GM21529 (cell line): ENCODE results near the gene CACNG4.

Experiments
- ATAC-seq: cut with Tn5 transposase; IDR thresholded peaks from one replicate; pipeline ENCODE4 v1.9.1; 2021; ENCODE audit not compliant: unreplicated experiment

Gene CACNG4

DNA sequence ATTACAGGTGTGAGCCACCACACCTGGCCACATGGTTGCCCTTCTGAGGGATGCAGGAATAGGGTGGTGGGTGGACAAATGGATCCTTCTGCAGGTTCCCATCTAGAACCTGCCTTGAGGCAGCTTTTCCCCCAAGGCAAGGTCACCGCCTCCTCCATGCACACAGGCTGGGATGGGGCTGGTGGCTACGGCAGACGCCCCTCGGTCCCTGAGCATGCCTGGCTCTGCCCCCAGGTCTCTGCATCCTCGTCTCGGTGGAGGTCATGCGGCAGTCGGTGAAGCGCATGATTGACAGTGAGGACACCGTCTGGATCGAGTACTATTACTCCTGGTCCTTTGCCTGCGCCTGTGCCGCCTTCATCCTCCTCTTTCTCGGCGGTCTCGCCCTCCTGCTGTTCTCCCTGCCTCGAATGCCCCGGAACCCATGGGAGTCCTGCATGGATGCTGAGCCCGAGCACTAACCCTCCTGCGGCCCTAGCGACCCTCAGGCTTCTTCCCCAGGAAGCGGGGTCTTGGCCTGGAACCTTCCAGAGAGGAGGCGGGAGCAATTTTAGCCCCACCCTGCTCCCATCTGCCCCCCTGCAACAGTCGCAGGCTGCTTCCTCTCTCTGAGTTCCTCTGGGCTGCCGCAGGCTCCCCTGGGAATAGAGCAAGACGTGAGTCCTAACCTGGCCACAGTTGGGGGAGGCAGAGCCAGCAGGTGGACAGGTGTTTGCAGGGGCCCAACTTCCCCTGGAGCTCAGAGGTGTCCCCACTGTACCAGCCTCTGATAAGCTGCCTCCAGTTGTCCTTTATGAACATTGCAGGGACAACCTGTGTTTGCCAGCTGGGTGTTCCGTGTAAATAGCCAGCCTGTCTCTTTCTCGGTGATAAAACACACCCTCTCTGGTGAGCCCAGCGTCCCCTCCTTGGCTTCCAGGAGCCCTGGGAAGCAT is 91.6 kb downstream of the CACNG4 start:
- no peak for ATAC-seq

- ATAC-seq, result no peak
Measured at GRCh38 chr17:67056746-67057490, 92.4 kb downstream of the CACNG4 start.

DNA sequence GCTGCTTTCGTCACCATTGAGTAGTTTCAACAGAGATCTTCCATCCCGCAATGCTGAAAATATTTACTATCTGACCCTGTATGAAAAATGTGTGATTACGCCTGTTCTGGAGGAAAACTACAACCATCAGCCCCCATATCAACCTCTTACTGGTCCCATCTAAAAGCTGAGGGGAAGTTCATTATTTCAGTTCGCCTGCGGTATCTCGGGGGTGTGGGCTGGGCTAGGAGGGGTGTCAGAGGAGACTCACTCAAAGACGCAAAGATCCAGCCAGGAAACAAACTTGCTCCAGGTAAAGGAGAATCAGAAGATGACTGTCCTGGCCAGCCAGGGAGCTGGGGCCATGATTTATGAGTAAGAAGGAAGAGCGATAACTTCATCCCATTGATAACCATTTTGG is 93.5 kb downstream of the CACNG4 start:
- ATAC-seq, result no peak

GRCh38 chr17:67059372-67059771 is 94.9 kb downstream of the CACNG4 start:
- no peak for ATAC-seq

DNA sequence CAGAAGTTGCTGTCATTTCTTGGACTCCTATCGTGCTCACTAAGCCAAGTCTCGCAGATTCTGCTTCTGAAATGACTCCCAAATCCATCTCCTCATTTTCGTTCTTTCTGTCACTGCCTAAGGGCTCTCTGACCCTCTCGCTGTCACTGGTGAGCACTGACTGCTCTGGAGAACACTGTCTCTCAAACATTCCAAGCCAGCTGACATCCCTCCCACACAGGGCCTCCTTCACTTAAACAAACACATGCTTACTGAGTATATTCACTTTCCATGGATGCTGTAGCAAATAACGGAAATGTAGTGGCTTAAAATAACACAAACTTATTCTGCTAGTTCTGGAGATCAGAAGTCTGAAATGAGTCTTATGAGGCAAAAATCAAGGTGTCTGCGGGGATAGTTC is 98.6 kb downstream of the CACNG4 start:
- no peak for ATAC-seq

- ATAC-seq, result no peak
Measured at GRCh38 chr17:67066717-67067116, 102.2 kb downstream of the CACNG4 start.

DNA sequence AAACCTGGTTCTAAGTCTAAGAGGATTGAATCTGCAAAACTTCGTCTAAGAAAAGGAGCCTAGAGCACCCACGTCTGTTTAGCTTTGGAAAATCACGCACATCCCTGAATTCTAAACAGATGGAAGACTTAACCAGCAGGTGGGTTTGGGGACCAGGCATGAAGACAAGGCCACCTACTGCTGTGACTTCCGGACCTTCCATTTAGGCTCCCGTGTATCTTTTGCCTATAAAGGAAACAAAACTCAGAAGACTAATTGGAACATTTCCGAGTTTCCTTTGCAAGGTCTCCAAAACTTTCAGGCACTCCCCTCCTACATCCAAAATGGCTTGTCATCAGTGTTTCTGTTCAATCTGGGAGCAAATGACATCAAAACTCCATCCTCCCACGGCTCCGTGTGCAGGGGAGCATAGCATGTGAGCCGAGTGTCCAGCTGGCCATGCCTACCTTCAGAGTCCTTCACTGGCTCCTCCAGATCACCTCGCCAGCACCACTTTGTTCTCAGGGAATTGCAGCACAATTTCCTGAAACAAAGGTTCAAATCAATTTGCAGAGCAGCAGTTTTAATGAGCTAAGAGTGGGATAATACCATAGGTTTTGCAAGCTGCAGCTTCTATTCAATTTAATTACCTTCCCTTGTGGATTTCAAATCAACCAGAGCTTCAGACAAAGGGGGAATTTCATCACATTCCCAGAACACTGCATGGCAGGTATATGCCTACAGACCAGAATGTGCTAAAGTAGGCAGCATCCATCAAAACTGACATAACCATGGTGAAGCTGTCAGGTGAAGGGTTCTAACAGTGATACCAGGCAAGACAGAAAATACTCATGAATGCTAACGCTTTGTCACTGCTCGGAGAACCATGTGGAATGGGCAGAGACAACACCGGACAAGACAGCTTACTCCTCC is 103.3 kb downstream of the CACNG4 start:
- no peak for ATAC-seq

DNA sequence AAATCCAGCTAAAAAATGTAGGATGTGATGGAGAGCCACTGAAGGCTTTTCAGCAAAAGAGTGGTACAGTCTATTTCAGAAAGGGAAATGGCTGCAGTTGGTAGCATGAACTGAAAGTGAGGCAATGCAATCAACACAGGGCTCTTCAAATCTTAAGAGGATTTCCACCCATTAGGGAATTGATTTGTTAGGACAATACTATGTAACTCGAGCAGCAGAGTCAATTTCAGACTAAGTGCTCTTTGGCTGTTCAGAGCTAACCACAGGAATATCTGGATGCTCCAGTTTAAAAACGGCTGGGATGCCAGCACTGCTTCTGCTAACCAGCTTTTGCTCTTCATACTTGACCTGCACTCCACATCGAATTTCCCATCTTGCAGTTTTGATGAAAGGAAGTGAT is 104.5 kb downstream of the CACNG4 start:
- no peak for ATAC-seq

- no peak for ATAC-seq
Measured at GRCh38 chr17:67069603-67070136, 105.2 kb downstream of the CACNG4 start.

DNA sequence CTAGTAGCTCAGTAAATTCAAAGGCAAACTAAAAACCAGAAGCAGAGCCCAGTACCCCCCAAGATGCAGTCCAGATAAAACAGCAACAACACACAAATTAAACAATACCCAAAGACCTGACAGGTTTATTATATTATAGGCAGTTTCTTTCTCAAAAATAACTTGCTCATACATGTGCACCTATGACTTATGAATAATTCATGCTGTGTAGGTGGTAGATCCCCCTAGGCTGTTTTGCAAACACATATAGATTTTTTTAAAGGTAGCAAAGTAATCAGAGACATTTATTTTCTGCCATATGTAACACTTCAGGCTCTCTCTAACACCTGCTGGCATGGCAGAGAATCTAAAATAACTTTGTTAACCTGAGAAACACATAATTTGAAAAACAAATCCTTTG is 107.1 kb downstream of the CACNG4 start:
- no peak for ATAC-seq

- no peak for ATAC-seq
Measured at GRCh38 chr17:67072885-67073284, 108.4 kb downstream of the CACNG4 start.

- ATAC-seq, result no peak
Measured at GRCh38 chr17:67074781-67075180, 110.3 kb downstream of the CACNG4 start.

DNA sequence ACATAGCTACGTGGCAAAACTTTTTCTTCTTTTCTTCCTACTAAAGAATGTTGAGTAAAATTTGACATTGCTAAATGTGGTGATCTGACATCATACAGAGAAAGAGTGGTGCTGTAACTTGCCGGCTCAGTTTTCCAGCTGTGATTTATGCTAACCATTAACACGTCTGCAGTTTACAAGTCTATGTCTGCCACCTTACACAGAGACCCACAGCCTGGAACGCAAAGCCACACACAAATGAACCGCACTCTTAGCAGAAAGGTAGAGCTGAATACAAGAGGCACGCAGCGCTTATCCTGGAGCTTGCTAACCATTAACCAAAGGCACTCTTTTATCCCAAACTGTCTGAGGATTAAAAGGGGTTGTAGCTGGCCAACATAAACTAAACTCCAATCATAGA is 111.8 kb downstream of the CACNG4 start:
- ATAC-seq, result no peak

DNA sequence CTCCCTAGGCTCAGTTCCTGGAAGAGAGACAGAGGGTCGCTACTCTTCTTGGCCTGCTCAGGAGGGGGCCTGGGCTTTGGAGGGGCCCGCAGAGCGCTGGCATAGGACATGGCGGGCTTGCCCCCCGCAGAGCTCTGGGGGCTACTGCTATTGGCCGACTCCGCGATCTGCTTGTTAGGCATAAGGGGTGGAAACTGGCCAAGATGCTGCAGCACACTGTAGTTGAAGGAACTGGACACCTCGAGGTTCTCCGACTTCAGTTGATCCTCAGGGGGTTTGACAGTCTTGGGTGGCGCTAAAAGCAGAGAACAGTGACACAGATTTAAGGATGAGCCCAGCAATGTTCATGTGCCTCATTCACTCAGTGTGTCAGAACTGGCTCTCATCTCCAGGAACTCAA is 113.8 kb downstream of the CACNG4 start:
- no peak for ATAC-seq

GRCh38 chr17:67079491-67079890 is 115.0 kb downstream of the CACNG4 start:
- ATAC-seq, result no peak

GRCh38 chr17:67080804-67081203 is 116.3 kb downstream of the CACNG4 start:
- no peak for ATAC-seq

DNA sequence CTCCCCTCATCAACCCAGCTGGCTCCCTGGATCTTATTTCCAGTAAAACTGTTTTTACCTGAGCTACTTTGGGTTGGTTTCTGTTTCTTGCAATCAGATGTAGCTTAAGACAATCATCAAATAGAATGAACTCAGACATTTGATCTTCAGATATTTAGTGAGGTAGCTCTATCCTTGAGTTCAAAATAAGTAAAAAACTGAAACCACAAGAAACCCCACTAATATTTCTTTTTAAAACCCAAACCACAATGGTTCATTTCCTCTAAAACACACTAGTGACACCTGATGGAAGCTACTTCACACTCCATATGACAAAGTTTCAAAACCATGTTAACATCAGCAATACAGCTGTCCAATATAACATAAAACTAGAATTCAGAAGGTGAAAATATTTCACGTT is 117.6 kb downstream of the CACNG4 start:
- ATAC-seq, result peak; percentile 82
